HG03025 (cell line): ENCODE results near the gene RNASE9.
"Not testable (repeated sequence)": the region's sequence is repeated elsewhere in the genome, so short reads cannot be mapped to it uniquely, and the experiment has no call there.

ENCODE experiments used
- ATAC-seq: cut with Tn5 transposase; IDR thresholded peaks from one replicate; pipeline ENCODE4 v1.9.1; 2021; ENCODE audit warnings: mild to moderate bottlenecking, moderate library complexity; ENCODE audit not compliant: unreplicated experiment, low FRiP score

RNASE9 gene

GRCh38 chr14:20578784-20579502 lies 18.1 kb upstream of the RNASE9 start:
- no peak for ATAC-seq

GRCh38 chr14:20578325-20578724 lies 17.5 kb upstream of the RNASE9 start:
- ATAC-seq, result no peak

- ATAC-seq, result not testable (repeated sequence)
Measured at GRCh38 chr14:20572382-20572990, 11.6 kb upstream of the RNASE9 start.

DNA sequence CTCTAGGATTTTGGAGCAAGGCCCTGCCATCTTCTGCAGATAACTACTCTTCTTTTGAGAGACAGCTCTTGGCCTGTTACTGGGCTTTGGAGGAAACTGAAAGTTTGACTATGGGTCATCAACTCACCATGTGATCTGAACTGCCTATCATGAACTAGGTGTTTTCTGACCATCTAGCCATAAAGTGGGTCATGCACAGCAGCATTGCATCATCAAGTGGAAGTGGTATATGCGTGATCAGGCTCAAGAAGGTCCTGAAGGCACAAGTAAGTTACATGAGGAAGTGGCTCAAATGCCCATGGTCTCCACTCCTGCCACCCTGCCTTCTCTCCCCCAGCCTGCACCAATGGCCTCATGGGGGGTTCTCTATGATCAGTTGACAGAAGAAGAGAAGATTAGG lies 9.9 kb upstream of the RNASE9 start:
- ATAC-seq, result not testable (repeated sequence)

DNA sequence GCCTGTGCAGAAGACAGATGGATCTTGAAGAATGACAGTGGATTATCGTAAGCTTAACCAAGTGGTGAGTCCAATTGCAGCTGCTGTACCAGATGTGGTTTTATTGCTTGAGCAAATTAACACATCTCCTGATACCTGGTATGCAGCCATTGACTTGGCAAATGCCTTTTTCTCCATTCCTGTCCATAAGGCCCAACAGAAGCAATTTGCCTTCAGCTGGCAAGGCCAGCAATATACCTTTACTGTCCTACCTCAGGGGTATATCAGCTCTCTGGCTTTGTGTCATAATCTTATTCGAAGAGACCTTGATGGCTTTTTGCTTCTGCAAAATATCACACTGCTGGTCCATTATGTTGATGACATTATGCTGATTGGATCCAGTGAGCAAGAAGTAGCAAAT lies 9.0 kb upstream of the RNASE9 start:
- not testable (repeated sequence) for ATAC-seq

GRCh38 chr14:20569066-20569465 lies 8.2 kb upstream of the RNASE9 start:
- no peak for ATAC-seq

- no peak for ATAC-seq
Measured at GRCh38 chr14:20568393-20568792, 7.5 kb upstream of the RNASE9 start.

DNA sequence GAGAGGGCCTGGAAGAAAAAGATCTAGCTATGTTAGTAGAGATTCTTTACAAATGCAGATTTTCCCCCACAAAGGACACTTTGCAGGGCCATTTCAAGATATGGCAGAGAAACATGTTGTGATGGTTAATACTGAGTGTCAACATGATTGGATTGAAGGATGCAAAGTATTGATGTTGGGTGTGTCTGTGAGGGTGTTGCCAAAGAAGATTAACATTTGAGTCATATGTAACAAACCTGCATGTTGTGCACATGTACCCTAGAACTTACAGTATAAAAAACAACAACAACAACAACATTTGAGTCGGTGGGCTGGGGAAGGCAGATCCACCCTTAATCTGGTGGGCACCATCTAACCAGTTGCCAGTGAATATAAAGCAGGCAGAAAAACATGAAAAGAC lies 6.4 kb upstream of the RNASE9 start:
- ATAC-seq, result not testable (repeated sequence)

DNA sequence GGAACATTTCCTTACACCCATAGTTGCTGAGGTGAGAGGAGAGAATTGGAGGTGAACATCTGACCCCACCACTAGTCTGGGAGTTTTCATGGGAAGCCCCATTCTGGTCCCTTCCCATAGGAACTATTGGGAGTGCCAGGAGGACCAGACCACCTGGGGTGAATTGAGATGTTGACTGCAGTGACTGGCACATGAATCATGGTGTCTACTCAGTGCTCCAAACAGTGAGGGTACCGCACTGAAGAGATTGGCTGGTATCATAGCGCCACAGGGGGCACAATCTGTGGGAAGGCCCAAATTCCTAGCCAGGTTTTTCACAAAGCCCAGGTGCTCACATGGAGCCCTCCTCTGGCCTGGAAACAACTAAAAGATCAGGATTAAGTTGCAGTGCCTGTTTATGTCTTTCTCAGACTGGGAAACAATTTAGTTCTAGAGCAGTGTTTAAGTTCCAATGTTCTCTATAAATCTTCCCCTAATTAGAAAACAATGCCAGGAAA lies 3.7 kb upstream of the RNASE9 start:
- ATAC-seq, result no peak

DNA sequence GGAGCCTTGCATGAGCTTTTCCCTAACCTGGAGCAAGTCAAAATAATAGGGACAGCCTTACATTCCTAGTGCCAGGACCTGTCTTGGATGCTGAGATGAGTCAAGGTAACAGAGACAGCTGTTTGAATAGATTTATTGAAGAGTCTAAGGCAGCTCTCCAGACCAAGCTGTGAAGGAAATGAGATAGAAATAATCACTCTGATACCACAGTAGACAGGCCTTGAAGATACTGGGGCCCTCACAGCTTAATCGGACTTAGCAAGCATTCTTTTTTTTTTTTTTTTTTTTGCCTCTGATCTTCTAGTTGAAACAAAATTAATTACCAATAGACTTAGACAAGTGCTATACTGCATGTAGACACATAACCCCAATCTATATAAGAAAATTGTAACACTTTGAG lies 3.1 kb upstream of the RNASE9 start:
- ATAC-seq, result no peak

DNA sequence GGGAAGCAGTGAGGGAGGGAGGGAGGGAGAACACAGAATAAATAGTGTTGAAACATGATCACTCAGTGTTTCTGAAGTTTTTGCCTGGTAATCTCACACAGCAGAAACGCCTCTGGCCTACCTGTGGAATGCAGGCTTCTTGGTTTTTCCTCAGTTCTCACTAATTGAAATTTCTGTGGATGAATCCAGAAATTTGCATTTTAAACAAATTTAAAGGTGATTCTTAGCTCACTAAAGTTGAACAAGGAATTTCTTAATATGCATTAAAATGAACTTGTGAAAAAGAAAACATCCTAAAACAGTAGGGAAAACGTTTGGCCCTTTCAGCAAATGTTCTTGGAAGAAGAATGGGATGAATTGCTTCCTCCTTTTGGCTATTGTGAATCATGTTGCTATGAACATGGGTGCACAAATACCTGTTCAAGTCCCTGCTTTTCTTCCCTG lies 1.4 kb downstream of the RNASE9 start:
- ATAC-seq, result no peak

GRCh38 chr14:20557212-20557542 lies 3.7 kb downstream of the RNASE9 start:
- no peak for ATAC-seq

- ATAC-seq, result no peak
Measured at GRCh38 chr14:20556500-20557211, 4.2 kb downstream of the RNASE9 start.

DNA sequence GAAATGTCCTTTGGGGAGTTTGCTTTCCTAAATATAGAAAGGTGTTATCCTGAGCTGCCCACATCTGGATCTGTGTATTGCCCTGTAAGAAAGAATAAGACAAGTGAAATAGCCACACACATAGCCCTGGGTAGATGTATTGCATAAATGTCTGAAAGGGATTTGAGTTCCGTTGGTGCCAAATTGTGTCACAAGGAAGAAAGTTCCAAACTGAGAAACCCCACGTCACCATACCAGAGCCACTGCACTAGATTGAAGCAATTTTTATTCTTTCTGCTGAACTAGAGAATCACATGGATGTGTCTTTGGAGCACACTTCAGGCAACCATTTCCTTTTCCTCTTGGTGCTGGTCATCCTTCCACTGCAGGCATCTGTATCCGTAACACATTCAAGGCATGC lies 5.0 kb downstream of the RNASE9 start:
- ATAC-seq, result no peak

DNA sequence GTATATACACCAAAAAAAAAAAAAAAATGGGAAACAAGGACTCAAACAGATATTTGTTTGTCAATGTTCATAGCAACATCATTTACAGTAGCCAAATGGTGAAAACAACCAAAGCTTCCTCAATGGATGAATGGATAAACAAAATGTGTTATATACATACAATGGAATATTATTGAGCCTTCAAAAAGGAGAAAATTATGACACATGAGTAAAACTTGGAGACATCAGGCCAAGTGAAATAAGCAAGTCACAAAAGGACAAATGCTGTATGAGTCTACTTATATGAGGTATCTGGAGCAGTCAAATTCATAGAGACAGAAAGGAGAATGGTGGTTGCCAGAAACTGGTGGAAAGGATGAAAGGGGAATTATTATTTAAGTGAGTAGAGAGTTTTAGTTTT lies 7.8 kb downstream of the RNASE9 start:
- no peak for ATAC-seq

DNA sequence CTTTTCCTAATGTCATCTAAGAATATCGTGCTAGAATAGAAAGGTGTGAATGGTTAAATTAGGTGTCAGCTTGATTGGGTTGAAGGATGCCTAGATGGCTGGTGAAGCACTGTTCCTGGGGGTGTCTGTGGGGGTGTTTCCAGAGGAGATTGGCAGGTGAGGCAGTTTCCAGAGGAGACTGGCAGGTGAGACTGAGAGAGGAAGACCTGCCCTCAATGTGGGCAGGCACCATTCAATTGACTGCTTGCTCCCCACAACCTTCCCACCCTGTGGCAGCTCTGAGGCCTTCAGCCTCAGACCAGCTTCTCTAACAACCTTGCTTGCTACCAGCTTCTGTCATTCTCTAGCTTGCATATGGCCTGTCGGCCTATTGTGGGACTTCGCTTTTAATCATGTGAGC lies 9.2 kb downstream of the RNASE9 start:
- ATAC-seq, result no peak

GRCh38 chr14:20550926-20551325 lies 9.9 kb downstream of the RNASE9 start:
- no peak for ATAC-seq

DNA sequence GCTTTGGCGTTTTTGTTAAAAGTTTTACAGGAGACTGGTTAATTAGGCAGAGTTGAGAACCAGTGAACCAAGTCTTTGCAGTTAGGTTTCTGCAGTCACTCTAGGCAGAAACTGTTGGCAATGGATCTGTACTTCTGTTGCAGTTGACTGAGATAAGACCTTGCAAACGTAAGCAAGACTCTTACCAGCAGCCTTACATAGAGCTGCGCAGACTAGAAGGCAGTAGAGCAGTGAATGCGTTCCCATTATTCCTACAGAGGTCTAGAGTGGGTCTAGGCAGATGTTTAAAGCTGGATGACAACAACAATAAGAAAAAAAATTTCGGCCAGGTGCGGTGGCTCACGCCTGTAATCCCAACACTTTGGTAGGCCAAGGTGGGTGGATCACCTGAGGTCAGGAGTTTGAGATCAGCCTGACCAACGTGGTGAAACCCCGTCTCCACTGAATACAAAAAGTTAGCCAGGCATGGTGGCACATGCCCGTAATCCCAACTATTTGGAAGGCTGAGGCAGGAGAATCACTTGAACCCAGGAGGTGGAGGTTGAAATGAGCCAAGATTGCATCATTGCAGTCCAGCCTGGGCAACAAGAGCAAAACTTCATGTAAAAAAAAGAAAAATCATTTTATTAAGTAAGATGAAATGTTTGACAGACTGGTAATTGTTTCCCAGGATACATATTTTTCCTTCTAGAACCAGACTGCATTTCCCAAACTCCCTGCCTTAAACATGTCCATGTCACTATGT lies 12.3 kb downstream of the RNASE9 start:
- no peak for ATAC-seq

GRCh38 chr14:20546877-20547276 lies 14.0 kb downstream of the RNASE9 start:
- ATAC-seq, result no peak

DNA sequence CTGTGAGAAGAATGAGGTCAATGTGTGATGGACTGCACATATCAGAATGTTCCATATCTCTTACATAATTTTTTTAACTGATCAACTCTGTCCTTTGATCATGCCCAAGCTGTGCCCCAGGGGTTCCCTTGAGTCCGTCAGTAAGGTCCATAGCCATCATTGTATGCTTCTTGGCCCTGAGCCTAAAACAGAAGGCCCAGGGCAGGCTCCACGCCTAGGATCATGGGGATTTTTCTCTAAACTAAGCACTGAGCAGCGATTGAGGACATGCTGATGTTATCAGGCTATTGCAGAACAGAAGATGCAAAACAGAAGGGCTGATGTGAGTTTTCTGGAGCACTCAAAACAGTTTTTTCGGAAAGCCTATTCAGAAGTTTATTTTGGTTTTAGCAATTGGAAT lies 20.9 kb downstream of the RNASE9 start:
- no peak for ATAC-seq
